Fibroblast of lung (primary cell): ENCODE measurements around the gene MUC6. TPM values are rescaled to one million over a fixed set of nuclear protein-coding genes. Genes with fewer than 3 reads are reported as not detected.

Source experiments
- DNase-seq, 2 donors: peaks; one replicate each; pipeline versions ENCODE4 v3.0.0 to v3.0.0-alpha.2; 2010; ENCODE audit warnings: low read depth in 2 of 2
- H2AFZ ChIP-seq: 2 replicates; pipeline ENCODE4 v1.5.1; 2012; ENCODE audit warnings: low read length, control low read depth, inconsistent platforms
- H3K27ac ChIP-seq: 2 replicates; pipeline ENCODE4 v1.5.1; 2011; ENCODE audit warnings: low read length, control low read depth; ENCODE audit not compliant: insufficient read depth
- H3K27me3 ChIP-seq: 2 replicates; pipeline ENCODE4 v1.5.1; 2011; ENCODE audit warnings: mild to moderate bottlenecking, low read length; ENCODE audit not compliant: control insufficient read depth, insufficient read depth
- H3K36me3 ChIP-seq: 2 replicates; pipeline ENCODE4 v1.5.1; 2011; ENCODE audit warnings: low read length; ENCODE audit not compliant: control insufficient read depth, insufficient read depth
- H3K4me1 ChIP-seq: 2 replicates; pipeline ENCODE4 v1.5.1; 2011; ENCODE audit warnings: low read length; ENCODE audit not compliant: control insufficient read depth, insufficient read depth; ENCODE audit errors: extremely low read depth
- H3K4me2 ChIP-seq: 2 replicates; pipeline ENCODE4 v1.5.1; 2011; ENCODE audit warnings: low read length, control low read depth; ENCODE audit not compliant: insufficient read depth; ENCODE audit errors: extremely low read depth
- H3K4me3 ChIP-seq, 4 experiments: fragments of 200-600 bp in 1 of 4; sonication (generic) in 1 of 4; replicated peaks in 1 of 4; 2 replicates each; pipeline ENCODE4 v1.5.1; 2011 to 2016; ENCODE audit warnings: low read length in 4 of 4, low read depth in 3 of 4, mild to moderate bottlenecking in 3 of 4, control low read depth in 2 of 4, inconsistent platforms in 1 of 4, mixed read lengths in 1 of 4; ENCODE audit not compliant: insufficient read depth in 1 of 4; ENCODE audit errors: control extremely low read depth in 1 of 4
- H3K79me2 ChIP-seq: 2 replicates; pipeline ENCODE4 v1.5.1; 2012; ENCODE audit warnings: mild to moderate bottlenecking, low read length, inconsistent platforms; ENCODE audit not compliant: control insufficient read depth, insufficient read depth
- H3K9ac ChIP-seq: 2 replicates; pipeline ENCODE4 v1.5.1; 2011; ENCODE audit warnings: mild to moderate bottlenecking, low read length, control low read depth; ENCODE audit not compliant: insufficient read depth
- H3K9me3 ChIP-seq: 2 replicates; pipeline ENCODE4 v1.5.1; 2012; ENCODE audit warnings: low read depth, low read length; ENCODE audit not compliant: control insufficient read depth, insufficient read depth
- H4K20me1 ChIP-seq: 2 replicates; pipeline ENCODE4 v1.5.1; 2011; ENCODE audit warnings: low read length; ENCODE audit not compliant: control insufficient read depth, insufficient read depth; ENCODE audit errors: extremely low read depth
- CTCF ChIP-seq, 2 donors: IDR thresholded peaks in 1 of 2; conservative IDR thresholded peaks in 1 of 2; 1 replicate in 1 of 2; 2 replicates in 1 of 2; pipeline ENCODE4 v1.5.1; 2011 to 2012; ENCODE audit warnings: low read length in 2 of 2, control low read depth in 1 of 2, inconsistent platforms in 1 of 2, low read depth in 1 of 2, mild to moderate bottlenecking in 1 of 2
- EZH2 ChIP-seq: IDR thresholded peaks from 2 replicates; pipeline ENCODE4 v1.5.1; 2012; ENCODE audit warnings: low read length, control low read depth, mild to moderate bottlenecking; ENCODE audit errors: missing control alignments
- polyA plus RNA-seq, 2 donors: library from polyadenylated mRNA; depleted of rRNA in 1 of 2; stranded (reverse) in 1 of 2; unstranded in 1 of 2; fragments of >200 nt; gene quantifications; 2 replicates each; pipeline ENCODE4 v1.2.1, GENCODE V29; 2011 to 2012; ENCODE audit warnings: missing spikeins in 1 of 2
- total RNA-seq: library from RNA; depleted of rRNA; stranded (reverse); fragments of >200 nt; gene quantifications from 2 replicates; pipeline ENCODE4 v1.2.1, GENCODE V29; 2014

MUC6 gene
- total and polyA plus RNA-seq, 2 donors (not counting 1 experiment from before 2014, with no cell fraction given): not detected

- H3K36me3 ChIP-seq: no peaks in the 10 kb centered on the region
- no peaks in the 10 kb centered on the region for H3K79me2 ChIP-seq
- no peak for DNase-seq
- no peak overlapping the region for H3K9ac ChIP-seq
- no peak overlapping the region for H3K27ac ChIP-seq
- H3K4me1 ChIP-seq: no peaks in the 10 kb centered on the region
- H3K27me3 ChIP-seq: no peaks in the 10 kb centered on the region
- H3K4me3 ChIP-seq: no peak overlapping the region
- H2AFZ ChIP-seq: no peak overlapping the region
- no peaks in the 10 kb centered on the region for H3K9me3 ChIP-seq
- no peak for TF ChIP-seq EZH2
- no peak for TF ChIP-seq CTCF (conservative IDR thresholded peaks at IDR 0.05 in 1 of 2, IDR thresholded peaks at IDR 0.05 in 1 of 2; ENCODE audit: low read depth in 1 of 2, low read length in 2 of 2)
- H4K20me1 ChIP-seq: no peaks in the 10 kb centered on the region
- H3K4me2 ChIP-seq: no peak overlapping the region
Observed at GRCh38 chr11:1038361-1038760, 1.8 kb upstream of the MUC6 start.

GRCh38 chr11:1037506-1038055, 1.1 kb upstream of the MUC6 start:
- H3K9me3 ChIP-seq: no peaks in the 10 kb centered on the region
- no peak overlapping the region for H3K4me2 ChIP-seq
- no peak for DNase-seq
- no peaks in the 10 kb centered on the region for H3K27me3 ChIP-seq
- H3K27ac ChIP-seq: no peak overlapping the region
- H2AFZ ChIP-seq: no peak overlapping the region
- H3K79me2 ChIP-seq: no peaks in the 10 kb centered on the region
- no peaks in the 10 kb centered on the region for H3K36me3 ChIP-seq
- H3K4me3 ChIP-seq: no peak overlapping the region
- H3K4me1 ChIP-seq: no peaks in the 10 kb centered on the region
- no peaks in the 10 kb centered on the region for H4K20me1 ChIP-seq
- TF ChIP-seq CTCF (conservative IDR thresholded peaks at IDR 0.05 in 1 of 2, IDR thresholded peaks at IDR 0.05 in 1 of 2; ENCODE audit: low read depth in 1 of 2, low read length in 2 of 2) (no peak), EZH2 (no peak)
- H3K9ac ChIP-seq: no peak overlapping the region

GRCh38 chr11:1036931-1037330, 413 bp upstream of the MUC6 start:
- Histone ChIP-seq H3K4me2 (no peak overlapping the region), H3K79me2 (no peaks in the 10 kb centered on the region), H3K9ac (no peak overlapping the region), H2AFZ (no peak overlapping the region), H3K4me3 (no peak overlapping the region), H3K36me3 (no peaks in the 10 kb centered on the region), H3K4me1 (no peaks in the 10 kb centered on the region), H3K27ac (no peak overlapping the region), H3K27me3 (no peaks in the 10 kb centered on the region), H4K20me1 (no peaks in the 10 kb centered on the region), H3K9me3 (no peaks in the 10 kb centered on the region)
- TF ChIP-seq CTCF (conservative IDR thresholded peaks at IDR 0.05 in 1 of 2, IDR thresholded peaks at IDR 0.05 in 1 of 2; ENCODE audit: low read depth in 1 of 2, low read length in 2 of 2) (no peak), EZH2 (no peak)
- no peak for DNase-seq
